NCI-H748 treated with DMSO at 0.1 percent for 48 hours (cell line): Measurements from ENCODE around the gene TDRD3.
"Not testable (repeated sequence)": the region's sequence is repeated elsewhere in the genome, so short reads cannot be mapped to it uniquely, and the experiment has no call there.

Experiments used
- DNase-seq: peaks from one replicate; lab custom pipeline; 2025; lab: John Stamatoyannopoulos, UW

Gene TDRD3

GRCh38 chr13:60398907-60399589 is 2.0 kb downstream of the TDRD3 start:
- DNase-seq, result no peak

GRCh38 chr13:60402022-60402421 is 5.0 kb downstream of the TDRD3 start:
- DNase-seq, result no peak

- no peak for DNase-seq
Measured at GRCh38 chr13:60407095-60407494, 10.1 kb downstream of the TDRD3 start.

DNA sequence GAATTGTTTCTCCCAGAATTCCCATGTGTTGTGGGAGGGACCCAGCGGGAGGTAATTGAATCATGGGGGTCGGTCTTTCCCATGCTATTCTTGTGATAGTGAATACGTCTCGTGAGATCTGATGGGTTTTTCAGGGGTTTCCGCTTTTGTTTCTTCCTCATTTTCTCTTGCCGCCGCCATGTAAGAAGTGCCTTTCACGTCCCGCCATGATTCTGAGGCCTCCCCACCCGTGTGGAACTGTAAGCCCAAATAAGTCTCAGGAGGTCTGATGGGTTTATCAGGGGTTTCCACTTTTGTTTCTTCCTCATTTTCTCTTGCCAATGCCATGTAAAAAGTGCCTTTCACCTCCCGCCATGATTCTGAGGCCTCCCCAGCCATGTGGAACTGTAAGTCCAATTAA is 10.8 kb downstream of the TDRD3 start:
- DNase-seq, result not testable (repeated sequence)

- not testable (repeated sequence) for DNase-seq
Measured at GRCh38 chr13:60409574-60410292, 12.7 kb downstream of the TDRD3 start.

- no peak for DNase-seq
Measured at GRCh38 chr13:60410299-60410698, 13.3 kb downstream of the TDRD3 start.

GRCh38 chr13:60411464-60411863 is 14.4 kb downstream of the TDRD3 start:
- no peak for DNase-seq

DNA sequence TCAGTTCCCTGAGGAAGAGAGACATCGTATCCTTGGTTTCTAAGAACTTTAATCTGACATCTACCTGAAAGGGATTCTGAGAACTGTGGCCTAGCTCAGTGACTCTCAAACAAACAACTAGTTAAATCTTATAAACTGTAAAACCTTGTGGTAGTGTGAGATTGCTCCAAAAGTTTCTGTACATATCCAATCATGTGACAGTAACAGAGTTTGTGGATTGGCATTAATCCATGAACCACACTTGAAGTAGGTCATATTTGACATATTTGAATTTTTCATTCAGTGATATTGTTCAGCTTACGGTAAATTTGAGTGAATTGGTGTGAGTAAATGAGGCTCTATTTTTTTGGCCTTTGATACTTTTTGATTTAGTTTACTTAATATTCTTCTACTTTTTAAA is 15.0 kb downstream of the TDRD3 start:
- no peak for DNase-seq

DNA sequence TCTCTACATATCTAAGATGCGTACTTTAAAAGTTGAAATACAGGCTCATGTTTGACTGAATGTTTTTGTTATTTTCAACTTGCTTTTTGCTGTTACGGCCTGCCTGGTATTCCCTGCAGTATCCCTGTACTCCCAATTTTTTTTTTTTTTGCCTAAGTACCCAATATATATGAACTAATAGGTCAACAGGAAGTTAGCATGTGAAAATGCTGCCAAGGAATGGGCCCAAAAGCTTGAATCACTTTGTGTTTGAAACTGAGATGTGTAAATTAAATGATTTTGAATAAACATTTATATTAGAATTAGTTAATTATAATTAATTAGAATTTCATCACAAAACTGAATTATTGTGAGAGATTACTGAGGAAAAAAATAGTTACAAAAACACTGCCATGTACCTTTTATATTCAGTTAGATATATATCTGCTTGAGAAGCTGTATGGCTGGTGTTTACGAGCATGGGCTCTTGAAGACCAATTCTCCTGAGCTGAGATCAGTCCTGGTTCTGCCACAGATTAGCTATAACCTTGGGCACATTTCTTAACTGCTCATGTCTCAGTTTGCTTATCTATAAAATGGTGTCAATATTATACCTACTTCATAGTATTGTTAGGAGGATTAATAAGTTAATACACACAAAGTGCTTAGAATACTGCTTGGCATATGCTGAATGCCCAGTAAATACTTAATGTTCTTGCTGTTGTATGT is 16.0 kb downstream of the TDRD3 start:
- DNase-seq, result no peak

- DNase-seq, result no peak
Measured at GRCh38 chr13:60414177-60414576, 17.2 kb downstream of the TDRD3 start.

DNA sequence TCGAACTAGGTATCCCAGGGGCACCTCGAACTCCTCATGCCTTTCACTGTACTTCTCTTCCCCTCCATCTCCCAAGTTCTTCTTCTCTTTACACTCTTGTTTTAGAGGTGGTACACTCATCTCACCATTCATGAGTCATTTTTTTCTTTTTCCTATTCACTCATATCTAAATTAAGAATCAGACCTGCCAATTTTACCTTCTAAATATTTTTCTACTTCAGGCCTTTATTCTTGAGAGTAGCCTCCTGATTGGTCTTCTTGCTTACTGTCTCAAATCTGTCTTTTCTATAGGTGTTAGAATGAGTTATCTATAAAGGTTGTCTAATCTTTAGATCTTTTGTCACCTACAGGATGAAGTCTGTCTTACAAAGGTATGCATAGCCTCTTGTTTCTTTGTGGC is 20.7 kb downstream of the TDRD3 start:
- no peak for DNase-seq

DNA sequence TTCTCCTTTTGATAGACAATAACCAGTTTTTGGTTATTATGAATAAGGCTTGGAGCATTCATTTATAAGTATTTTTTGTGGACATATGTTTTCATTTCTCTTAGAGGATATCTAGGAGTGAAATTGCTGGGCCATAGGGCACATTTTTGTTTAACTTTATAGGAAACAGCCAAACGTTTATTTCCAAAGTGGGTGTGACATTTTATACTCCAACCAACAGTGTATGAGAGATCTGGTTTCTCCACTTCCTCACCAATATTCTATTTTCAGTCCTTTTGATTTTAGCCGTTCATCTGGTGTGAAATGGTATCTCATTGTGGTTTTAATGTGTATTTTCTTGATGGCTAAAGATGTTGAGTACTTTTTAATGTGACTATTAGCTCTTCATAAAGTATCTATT is 21.9 kb downstream of the TDRD3 start:
- DNase-seq, result no peak

DNA sequence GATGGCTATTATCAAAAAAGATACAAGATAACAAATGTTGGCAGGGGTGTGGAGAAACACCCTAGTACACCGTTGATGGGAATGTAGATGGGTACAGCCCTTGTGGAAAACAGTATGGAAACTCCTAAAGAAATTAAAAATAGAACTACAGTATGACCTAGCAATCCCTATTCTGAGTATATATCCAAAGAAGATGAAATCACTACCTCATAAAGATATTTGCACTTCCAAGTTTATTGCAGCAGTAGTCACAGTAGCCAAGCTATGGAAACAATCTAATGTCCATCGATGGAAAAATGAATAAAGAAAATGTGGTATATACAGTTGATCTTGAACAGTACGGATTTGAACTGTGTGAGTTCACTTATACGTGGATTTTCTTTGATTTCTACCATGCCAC is 28.3 kb downstream of the TDRD3 start:
- no peak for DNase-seq

GRCh38 chr13:60426075-60426474 is 29.1 kb downstream of the TDRD3 start:
- DNase-seq, result no peak

- no peak for DNase-seq
Measured at GRCh38 chr13:60427285-60427684, 30.3 kb downstream of the TDRD3 start.

- DNase-seq, result peak; percentile 80
Measured at GRCh38 chr13:60431108-60431700, 34.2 kb downstream of the TDRD3 start.

GRCh38 chr13:60433505-60433904 is 36.5 kb downstream of the TDRD3 start:
- DNase-seq, result no peak

DNA sequence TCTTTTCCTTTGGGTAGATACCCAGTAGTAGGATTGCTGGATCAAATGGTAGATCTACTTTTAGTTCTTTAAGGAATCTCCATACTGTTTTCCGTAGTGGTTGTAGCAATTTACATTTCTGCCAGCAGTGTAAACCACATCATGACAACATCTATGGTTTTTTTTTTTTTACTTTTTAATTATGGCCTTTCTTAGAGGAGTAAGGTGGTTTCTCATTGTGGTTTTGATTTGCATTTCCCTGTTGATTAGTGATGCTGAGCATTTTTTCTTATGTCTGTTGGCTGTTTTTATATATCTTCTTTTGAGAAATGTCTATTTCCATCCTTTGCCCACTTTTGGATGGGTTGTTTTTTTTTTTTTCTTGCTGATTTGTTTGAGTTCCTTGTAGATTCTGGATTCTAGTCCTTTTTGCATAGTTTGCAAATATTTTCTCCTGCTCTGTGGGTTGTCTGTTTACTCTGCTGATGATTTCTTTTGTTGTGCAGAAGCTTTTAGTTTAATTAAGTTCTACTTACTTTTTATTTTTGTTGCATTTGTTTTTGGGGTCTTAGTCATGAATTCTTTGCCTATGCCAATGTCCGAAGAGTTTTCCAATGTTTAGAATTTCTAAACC is 38.8 kb downstream of the TDRD3 start:
- DNase-seq, result no peak

DNA sequence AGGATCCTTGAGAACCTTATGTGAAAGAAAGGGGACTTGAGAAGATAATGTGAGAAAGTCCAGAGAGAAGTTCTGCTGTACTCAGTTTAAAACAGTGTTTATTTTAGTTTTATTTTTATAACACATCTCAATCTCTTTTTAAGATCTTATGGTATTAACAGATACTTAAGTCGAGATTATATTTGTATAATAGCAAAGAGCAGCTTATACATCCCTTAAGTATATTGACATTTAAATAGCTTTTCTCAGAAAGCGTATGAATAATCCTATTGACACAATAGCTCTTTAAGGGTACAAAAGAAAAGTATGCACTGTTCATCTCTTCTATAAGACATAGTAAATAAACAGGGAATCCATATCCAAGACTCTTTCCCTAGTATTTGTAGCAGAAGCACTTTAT is 42.2 kb downstream of the TDRD3 start:
- DNase-seq, result no peak

DNA sequence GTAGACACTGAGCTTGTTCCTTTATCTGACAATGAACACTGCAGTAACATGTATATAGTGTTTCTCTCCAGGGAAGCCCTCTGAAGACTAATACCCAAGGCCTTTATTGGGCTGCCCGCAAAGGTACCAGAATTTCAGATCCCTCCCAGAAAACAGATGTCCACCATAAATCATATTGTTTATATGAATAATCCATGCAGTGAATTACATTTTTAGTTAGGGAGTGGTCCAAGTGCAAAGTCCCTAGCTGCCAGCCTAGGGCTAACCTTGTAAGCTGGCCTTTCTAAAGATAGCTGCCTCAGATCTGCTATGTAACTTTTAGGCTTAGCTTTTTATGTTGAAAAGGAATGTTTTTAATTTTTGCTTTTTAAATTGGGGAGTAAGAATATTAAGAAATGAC is 44.7 kb downstream of the TDRD3 start:
- no peak for DNase-seq

DNA sequence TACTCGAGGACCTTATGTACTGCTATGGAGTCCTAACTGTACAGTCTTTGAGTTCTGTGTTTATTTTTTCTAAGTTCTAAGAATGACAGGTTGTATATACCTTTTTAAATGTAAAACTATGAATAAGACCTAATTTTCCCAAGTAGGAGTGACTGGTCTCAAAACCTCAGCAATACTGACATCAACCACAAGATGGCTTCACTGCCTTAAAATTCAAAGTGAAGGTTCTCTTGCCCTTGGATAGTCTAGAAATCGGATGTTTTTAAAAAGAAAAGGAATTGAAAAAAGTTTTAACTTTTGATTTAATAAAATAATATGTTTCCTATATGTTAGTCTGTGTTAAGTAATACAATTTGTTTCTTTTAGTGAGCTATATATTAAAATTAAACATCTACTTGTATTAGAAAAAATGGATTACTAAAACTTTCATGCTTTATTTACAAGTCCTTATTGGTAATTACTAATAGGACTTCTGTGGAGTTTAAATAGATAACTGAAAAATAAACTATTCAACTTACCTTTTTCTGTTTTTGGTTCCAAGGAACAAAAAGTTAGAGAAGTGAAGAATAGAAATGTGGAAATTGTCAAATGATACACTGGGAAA is 52.0 kb downstream of the TDRD3 start:
- peak; percentile 15 for DNase-seq

DNA sequence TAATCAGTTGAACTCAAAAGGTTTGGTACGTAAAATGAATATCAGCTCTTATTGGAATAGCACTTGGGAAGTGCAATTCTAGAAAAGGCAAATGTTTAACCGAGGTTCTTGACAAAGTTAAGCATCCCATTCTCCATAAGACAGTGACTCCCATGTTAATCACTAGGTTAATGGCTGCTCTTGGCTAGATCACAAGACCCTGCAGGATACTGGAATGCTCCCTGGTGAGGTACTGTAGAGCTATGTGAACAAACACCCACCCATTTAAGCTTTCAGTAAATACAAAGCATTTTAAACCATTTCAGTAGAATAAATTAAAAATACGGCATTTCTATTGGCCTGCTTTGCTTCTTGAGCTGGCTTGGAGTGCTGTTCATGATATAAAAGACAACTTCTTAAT is 56.5 kb downstream of the TDRD3 start:
- no peak for DNase-seq
